WTC11 (cell line): ENCODE data around the gene OVOL1. TPM values are rescaled to one million over a fixed set of nuclear protein-coding genes. Genes with fewer than 3 reads are reported as not detected.
A peak's percentile ranks its signal among the peaks of the same experiment; 100 is the strongest.

Experiments
- ATAC-seq: fragments of 200-7000 bp; cut with Tn5 transposase; 2 replicates; pipeline ENCODE4 v1.10.0; 2021; ENCODE audit warnings: mild to moderate bottlenecking, moderate library complexity
- CTCF ChIA-PET: fragments of 300-600 bp; sonication (Branson Sonifier 250); formaldehyde crosslinking; loops from one replicate; lab custom pipeline; 2021; ENCODE audit warnings: antibody characterized with exemption; lab: Charles Lee
- POLR2A ChIA-PET: fragments of 350-600 bp; sonication (Branson Sonifier 250); formaldehyde crosslinking; loops from one replicate; lab custom pipeline; 2021; ENCODE audit warnings: antibody characterized with exemption; lab: Charles Lee
- DNase-seq: peaks from one replicate; pipeline ENCODE4 v3.0.0; 2021; ENCODE audit warnings: low spot score
- H3K27ac Mint-ChIP-seq: 2 replicates; pipeline ENCODE4 v1.8.0; 2021; ENCODE audit warnings: mixed read lengths
- H3K27me3 Mint-ChIP-seq: 2 replicates; pipeline ENCODE4 v1.8.0; 2021; ENCODE audit warnings: low read depth, mild to moderate bottlenecking, moderate library complexity, mixed read lengths
- H3K36me3 Mint-ChIP-seq: 2 replicates; pipeline ENCODE4 v1.8.0; 2021; ENCODE audit warnings: mixed read lengths
- H3K4me1 Mint-ChIP-seq: 2 replicates; pipeline ENCODE4 v1.8.0; 2022; ENCODE audit warnings: mixed read lengths
- H3K4me3 Mint-ChIP-seq: 2 replicates; pipeline ENCODE4 v1.8.0; 2021; ENCODE audit warnings: mild to moderate bottlenecking, moderate library complexity, mixed read lengths
- H3K9me3 Mint-ChIP-seq: 2 replicates; pipeline ENCODE4 v1.8.0; 2021; ENCODE audit warnings: mixed read lengths
- ATF1 ChIP-seq: sonication (generic); formaldehyde crosslinking; IDR thresholded peaks from 2 replicates; pipeline ENCODE4 v1.8.1; 2023; ENCODE audit warnings: mild to moderate bottlenecking, moderate library complexity, missing genetic modification reagents
- CREM ChIP-seq: sonication (generic); formaldehyde crosslinking; IDR thresholded peaks from 2 replicates; pipeline ENCODE4 v1.8.1; 2022; ENCODE audit warnings: mild to moderate bottlenecking, missing genetic modification reagents, moderate library complexity
- EMX1 ChIP-seq: fragments of 250-450 bp; sonication (Bioruptor Pico); IDR thresholded peaks from 2 replicates; pipeline ENCODE4 v1.8.0; 2021; ENCODE audit warnings: mild to moderate bottlenecking
- ETV6 ChIP-seq: sonication (generic); formaldehyde crosslinking; IDR thresholded peaks from 2 replicates; pipeline ENCODE4 v1.8.1; 2022; ENCODE audit warnings: mild to moderate bottlenecking, missing genetic modification reagents
- FOXJ3 ChIP-seq: sonication (generic); formaldehyde crosslinking; IDR thresholded peaks from 2 replicates; pipeline ENCODE4 v1.9.0; 2021; ENCODE audit warnings: missing genetic modification reagents, mild to moderate bottlenecking, borderline replicate concordance
- FOXK1 ChIP-seq: sonication (generic); formaldehyde crosslinking; IDR thresholded peaks from 2 replicates; pipeline ENCODE4 v1.8.0; 2022; ENCODE audit warnings: mild to moderate bottlenecking, moderate library complexity, missing genetic modification reagents
- GABPB1 ChIP-seq: sonication (generic); formaldehyde crosslinking; IDR thresholded peaks from 2 replicates; pipeline ENCODE4 v1.8.1; 2023; ENCODE audit warnings: mild to moderate bottlenecking, missing genetic modification reagents
- IRF2 ChIP-seq: sonication (generic); formaldehyde crosslinking; IDR thresholded peaks from 2 replicates; pipeline ENCODE4 v1.8.0; 2022; ENCODE audit warnings: low read depth, missing genetic modification reagents, borderline replicate concordance
- MYBL2 ChIP-seq: sonication (generic); formaldehyde crosslinking; IDR thresholded peaks from 2 replicates; pipeline ENCODE4 v1.8.1; 2023; ENCODE audit warnings: mild to moderate bottlenecking, moderate library complexity, missing genetic modification reagents
- NFATC4 ChIP-seq: fragments of 250-450 bp; sonication (Bioruptor Pico); IDR thresholded peaks from 2 replicates; pipeline ENCODE4 v1.9.0; 2021; ENCODE audit warnings: mild to moderate bottlenecking
- NR2C2 ChIP-seq: sonication (generic); formaldehyde crosslinking; IDR thresholded peaks from 2 replicates; pipeline ENCODE4 v1.8.0; 2022; ENCODE audit warnings: mild to moderate bottlenecking, missing genetic modification reagents
- OVOL2 ChIP-seq: fragments of 250-450 bp; sonication (Bioruptor Pico); IDR thresholded peaks from 2 replicates; pipeline ENCODE4 v1.9.0; 2021; ENCODE audit warnings: mild to moderate bottlenecking, borderline replicate concordance
- RORB ChIP-seq: fragments of 250-450 bp; sonication (Bioruptor Pico); IDR thresholded peaks from 2 replicates; pipeline ENCODE4 v1.9.0; 2021; ENCODE audit warnings: mild to moderate bottlenecking
- SMAD3 ChIP-seq: sonication (generic); formaldehyde crosslinking; IDR thresholded peaks from 2 replicates; pipeline ENCODE4 v1.8.0; 2022; ENCODE audit warnings: missing genetic modification reagents, mild to moderate bottlenecking, borderline replicate concordance
- SP1 ChIP-seq: sonication (generic); formaldehyde crosslinking; conservative IDR thresholded peaks from 2 replicates; pipeline ENCODE4 v1.8.1; 2022; ENCODE audit warnings: missing genetic modification reagents
- TEAD4 ChIP-seq: sonication (generic); formaldehyde crosslinking; IDR thresholded peaks from 2 replicates; pipeline ENCODE4 v1.8.0; 2022; ENCODE audit warnings: mild to moderate bottlenecking, missing genetic modification reagents
- ZNF121 ChIP-seq: sonication (generic); formaldehyde crosslinking; IDR thresholded peaks from 2 replicates; pipeline ENCODE4 v1.8.0; 2023; ENCODE audit warnings: missing genetic modification reagents
- ZNF138 ChIP-seq: sonication (generic); formaldehyde crosslinking; conservative IDR thresholded peaks from 2 replicates; pipeline ENCODE4 v1.8.1; 2022; ENCODE audit warnings: mild to moderate bottlenecking, moderate library complexity, missing genetic modification reagents
- ZNF263 ChIP-seq: sonication (generic); formaldehyde crosslinking; IDR thresholded peaks from 2 replicates; pipeline ENCODE4 v1.8.1; 2022; ENCODE audit warnings: low read depth, mild to moderate bottlenecking, moderate library complexity, missing genetic modification reagents
- ZNF317 ChIP-seq: sonication (generic); formaldehyde crosslinking; IDR thresholded peaks from 2 replicates; pipeline ENCODE4 v1.8.1; 2023; ENCODE audit warnings: low read depth, mild to moderate bottlenecking, moderate library complexity, missing genetic modification reagents, borderline replicate concordance
- ZNF671 ChIP-seq: fragments of 250-450 bp; sonication (Bioruptor Pico); IDR thresholded peaks from 2 replicates; pipeline ENCODE4 v1.8.0; 2021; ENCODE audit warnings: mild to moderate bottlenecking
- total RNA-seq: library from RNA; stranded (reverse); gene quantifications from 3 replicates; pipeline ENCODE4 v1.2.3, GENCODE V29; 2021
- TF ChIP-seq, protein P1 (sequence below): sonication (generic); formaldehyde crosslinking; IDR thresholded peaks from 2 replicates; pipeline ENCODE4 v1.8.0; 2022; ENCODE audit warnings: mild to moderate bottlenecking, missing genetic modification reagents
- TF ChIP-seq, protein P2 (sequence below): sonication (generic); formaldehyde crosslinking; IDR thresholded peaks from 2 replicates; pipeline ENCODE4 v1.8.1; 2022; ENCODE audit warnings: mild to moderate bottlenecking, moderate library complexity, missing genetic modification reagents
- TF ChIP-seq, protein P3 (sequence below): sonication (generic); formaldehyde crosslinking; IDR thresholded peaks from 2 replicates; pipeline ENCODE4 v1.8.1; 2023; ENCODE audit warnings: mild to moderate bottlenecking, moderate library complexity, missing genetic modification reagents
- TF ChIP-seq, protein P4 (sequence below): sonication (generic); formaldehyde crosslinking; IDR thresholded peaks from 2 replicates; pipeline ENCODE4 v1.8.0; 2022; ENCODE audit warnings: missing genetic modification reagents
- TF ChIP-seq, protein P5 (sequence below): sonication (generic); formaldehyde crosslinking; IDR thresholded peaks from 2 replicates; pipeline ENCODE4 v1.8.1; 2023; ENCODE audit warnings: mild to moderate bottlenecking, missing genetic modification reagents, borderline replicate concordance

Gene OVOL1
- total RNA-seq, 1 experiment from 2014 or later, result 6.8 TPM

DNA sequence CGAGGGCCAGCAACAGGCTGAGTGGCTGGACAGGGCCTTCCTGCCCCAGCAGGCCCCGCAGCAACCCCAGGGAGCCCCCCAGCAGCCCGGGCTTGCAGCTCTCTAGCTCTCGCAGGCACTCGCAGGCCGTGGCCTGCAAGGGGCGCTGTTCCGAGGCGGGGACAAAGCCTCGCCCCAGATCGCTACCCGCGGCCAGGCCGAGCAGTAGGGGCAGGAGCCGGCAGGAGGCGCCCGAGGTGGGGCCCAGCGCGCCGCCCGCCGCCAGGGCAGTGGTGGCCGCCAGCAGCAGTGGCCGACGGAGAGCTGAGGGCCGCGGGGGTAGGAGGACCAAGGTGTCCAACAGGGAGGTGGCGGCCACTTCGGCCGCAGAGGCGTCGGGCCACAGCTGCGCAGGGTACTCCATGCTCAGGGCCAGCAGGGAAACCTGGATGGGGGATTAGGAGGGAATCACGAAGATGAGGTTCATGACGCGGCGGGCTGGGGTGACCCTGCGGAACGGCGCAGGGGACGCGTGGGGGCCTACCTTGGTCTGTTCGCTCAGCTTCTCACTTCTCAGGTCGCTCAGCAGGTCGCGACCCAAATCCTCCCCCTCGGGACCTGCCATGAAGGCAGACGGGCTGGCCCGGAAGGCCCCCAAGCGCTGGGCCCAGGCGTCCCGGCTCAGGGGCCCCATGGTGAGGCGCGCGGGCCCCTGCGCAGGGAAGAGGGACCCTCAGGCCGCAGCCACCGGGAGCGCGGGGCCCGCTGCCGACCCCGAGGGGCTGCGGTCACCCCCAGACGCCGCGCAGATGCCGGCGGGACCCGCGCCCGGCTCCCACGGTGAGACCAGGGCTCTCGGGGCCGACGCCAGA, 6.7 kb upstream of the OVOL1 start:
- Mint-ChIP-seq H3K36me3 (no peaks in the 10 kb centered on the region), H3K9me3 (no peaks in the 10 kb centered on the region), H3K4me3 (peak overlapping the region; percentile 86), H3K4me1 (peaks cover 20% of the 10 kb centered on the region), H3K27ac (peak overlapping the region; percentile 68; the same call in 1 of the 2 replicates), H3K27me3 (peaks cover 34% of the 10 kb centered on the region)
- POLR2A ChIA-PET, result interaction anchor here (0.6 to 1.2 kb wide), 6 partner anchors 9 to 446 kb away, joined by 3 to 6 read pairs (median 4); partner anchors contain the start of gene MUS81
- ATAC-seq (peak; percentile 77), DNase-seq (peak; percentile 97)
- CTCF ChIA-PET, result interaction anchor here (0.5 to 4.3 kb wide), 88 partner anchors 10 to 1194 kb away, joined by 3 to 159 read pairs (median 6); partner anchors contain the start of genes BANF1, CCDC85B, CFL1 and EIF1AD
- TF ChIP-seq CREM (0 out of 2 replicates have a peak, but pooled peaks have one; percentile 74), NR2C2 (CRISPR knock-in tag) (no peak), ZNF263 (CRISPR knock-in tag) (no peak; the same call in 1 of the 2 replicates), ATF1 (CRISPR knock-in tag) (no peak), ZNF671 (CRISPR knock-in tag) (no peak), FOXK1 (CRISPR knock-in tag) (peak; percentile 57), RORB (CRISPR knock-in tag) (no peak), MYBL2 (CRISPR knock-in tag) (0 out of 2 replicates have a peak, but pooled peaks have one; percentile 51), IRF2 (no peak), ZNF121 (no peak), SP1 (CRISPR knock-in tag) (peak; percentile 85), FOXJ3 (CRISPR knock-in tag) (no peak), NFATC4 (CRISPR knock-in tag) (no peak), ZNF138 (no peak), SMAD3 (CRISPR knock-in tag) (no peak), TEAD4 (CRISPR knock-in tag) (no peak), ETV6 (peak; percentile 78), ZNF317 (CRISPR knock-in tag) (0 out of 2 replicates have a peak, but pooled peaks have one; percentile 37), GABPB1 (CRISPR knock-in tag) (no peak), EMX1 (CRISPR knock-in tag) (no peak), OVOL2 (CRISPR knock-in tag) (no peak)
- TF ChIP-seq, protein P1, sequence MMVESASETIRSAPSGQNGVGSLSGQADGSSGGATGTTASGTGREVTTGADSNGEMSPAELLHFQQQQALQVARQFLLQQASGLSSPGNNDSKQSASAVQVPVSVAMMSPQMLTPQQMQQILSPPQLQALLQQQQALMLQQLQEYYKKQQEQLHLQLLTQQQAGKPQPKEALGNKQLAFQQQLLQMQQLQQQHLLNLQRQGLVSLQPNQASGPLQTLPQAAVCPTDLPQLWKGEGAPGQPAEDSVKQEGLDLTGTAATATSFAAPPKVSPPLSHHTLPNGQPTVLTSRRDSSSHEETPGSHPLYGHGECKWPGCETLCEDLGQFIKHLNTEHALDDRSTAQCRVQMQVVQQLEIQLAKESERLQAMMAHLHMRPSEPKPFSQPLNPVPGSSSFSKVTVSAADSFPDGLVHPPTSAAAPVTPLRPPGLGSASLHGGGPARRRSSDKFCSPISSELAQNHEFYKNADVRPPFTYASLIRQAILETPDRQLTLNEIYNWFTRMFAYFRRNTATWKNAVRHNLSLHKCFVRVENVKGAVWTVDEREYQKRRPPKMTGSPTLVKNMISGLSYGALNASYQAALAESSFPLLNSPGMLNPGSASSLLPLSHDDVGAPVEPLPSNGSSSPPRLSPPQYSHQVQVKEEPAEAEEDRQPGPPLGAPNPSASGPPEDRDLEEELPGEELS (CRISPR knock-in tag), result peak; percentile 79; the same call in 1 of the 2 replicates
- TF ChIP-seq, protein P2, sequence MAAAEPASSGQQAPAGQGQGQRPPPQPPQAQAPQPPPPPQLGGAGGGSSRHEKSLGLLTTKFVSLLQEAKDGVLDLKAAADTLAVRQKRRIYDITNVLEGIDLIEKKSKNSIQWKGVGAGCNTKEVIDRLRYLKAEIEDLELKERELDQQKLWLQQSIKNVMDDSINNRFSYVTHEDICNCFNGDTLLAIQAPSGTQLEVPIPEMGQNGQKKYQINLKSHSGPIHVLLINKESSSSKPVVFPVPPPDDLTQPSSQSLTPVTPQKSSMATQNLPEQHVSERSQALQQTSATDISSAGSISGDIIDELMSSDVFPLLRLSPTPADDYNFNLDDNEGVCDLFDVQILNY (CRISPR knock-in tag), result peak; percentile 85
- TF ChIP-seq, protein P3, sequence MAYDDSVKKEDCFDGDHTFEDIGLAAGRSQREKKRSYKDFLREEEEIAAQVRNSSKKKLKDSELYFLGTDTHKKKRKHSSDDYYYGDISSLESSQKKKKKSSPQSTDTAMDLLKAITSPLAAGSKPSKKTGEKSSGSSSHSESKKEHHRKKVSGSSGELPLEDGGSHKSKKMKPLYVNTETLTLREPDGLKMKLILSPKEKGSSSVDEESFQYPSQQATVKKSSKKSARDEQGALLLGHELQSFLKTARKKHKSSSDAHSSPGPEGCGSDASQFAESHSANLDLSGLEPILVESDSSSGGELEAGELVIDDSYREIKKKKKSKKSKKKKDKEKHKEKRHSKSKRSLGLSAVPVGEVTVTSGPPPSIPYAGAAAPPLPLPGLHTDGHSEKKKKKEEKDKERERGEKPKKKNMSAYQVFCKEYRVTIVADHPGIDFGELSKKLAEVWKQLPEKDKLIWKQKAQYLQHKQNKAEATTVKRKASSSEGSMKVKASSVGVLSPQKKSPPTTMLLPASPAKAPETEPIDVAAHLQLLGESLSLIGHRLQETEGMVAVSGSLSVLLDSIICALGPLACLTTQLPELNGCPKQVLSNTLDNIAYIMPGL (CRISPR knock-in tag), result peak; percentile 100
- TF ChIP-seq, protein P4, sequence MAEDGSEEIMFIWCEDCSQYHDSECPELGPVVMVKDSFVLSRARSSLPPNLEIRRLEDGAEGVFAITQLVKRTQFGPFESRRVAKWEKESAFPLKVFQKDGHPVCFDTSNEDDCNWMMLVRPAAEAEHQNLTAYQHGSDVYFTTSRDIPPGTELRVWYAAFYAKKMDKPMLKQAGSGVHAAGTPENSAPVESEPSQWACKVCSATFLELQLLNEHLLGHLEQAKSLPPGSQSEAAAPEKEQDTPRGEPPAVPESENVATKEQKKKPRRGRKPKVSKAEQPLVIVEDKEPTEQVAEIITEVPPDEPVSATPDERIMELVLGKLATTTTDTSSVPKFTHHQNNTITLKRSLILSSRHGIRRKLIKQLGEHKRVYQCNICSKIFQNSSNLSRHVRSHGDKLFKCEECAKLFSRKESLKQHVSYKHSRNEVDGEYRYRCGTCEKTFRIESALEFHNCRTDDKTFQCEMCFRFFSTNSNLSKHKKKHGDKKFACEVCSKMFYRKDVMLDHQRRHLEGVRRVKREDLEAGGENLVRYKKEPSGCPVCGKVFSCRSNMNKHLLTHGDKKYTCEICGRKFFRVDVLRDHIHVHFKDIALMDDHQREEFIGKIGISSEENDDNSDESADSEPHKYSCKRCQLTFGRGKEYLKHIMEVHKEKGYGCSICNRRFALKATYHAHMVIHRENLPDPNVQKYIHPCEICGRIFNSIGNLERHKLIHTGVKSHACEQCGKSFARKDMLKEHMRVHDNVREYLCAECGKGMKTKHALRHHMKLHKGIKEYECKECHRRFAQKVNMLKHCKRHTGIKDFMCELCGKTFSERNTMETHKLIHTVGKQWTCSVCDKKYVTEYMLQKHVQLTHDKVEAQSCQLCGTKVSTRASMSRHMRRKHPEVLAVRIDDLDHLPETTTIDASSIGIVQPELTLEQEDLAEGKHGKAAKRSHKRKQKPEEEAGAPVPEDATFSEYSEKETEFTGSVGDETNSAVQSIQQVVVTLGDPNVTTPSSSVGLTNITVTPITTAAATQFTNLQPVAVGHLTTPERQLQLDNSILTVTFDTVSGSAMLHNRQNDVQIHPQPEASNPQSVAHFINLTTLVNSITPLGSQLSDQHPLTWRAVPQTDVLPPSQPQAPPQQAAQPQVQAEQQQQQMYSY (CRISPR knock-in tag), result peak; percentile 37; the same call in 1 of the 2 replicates
- TF ChIP-seq, protein P5, sequence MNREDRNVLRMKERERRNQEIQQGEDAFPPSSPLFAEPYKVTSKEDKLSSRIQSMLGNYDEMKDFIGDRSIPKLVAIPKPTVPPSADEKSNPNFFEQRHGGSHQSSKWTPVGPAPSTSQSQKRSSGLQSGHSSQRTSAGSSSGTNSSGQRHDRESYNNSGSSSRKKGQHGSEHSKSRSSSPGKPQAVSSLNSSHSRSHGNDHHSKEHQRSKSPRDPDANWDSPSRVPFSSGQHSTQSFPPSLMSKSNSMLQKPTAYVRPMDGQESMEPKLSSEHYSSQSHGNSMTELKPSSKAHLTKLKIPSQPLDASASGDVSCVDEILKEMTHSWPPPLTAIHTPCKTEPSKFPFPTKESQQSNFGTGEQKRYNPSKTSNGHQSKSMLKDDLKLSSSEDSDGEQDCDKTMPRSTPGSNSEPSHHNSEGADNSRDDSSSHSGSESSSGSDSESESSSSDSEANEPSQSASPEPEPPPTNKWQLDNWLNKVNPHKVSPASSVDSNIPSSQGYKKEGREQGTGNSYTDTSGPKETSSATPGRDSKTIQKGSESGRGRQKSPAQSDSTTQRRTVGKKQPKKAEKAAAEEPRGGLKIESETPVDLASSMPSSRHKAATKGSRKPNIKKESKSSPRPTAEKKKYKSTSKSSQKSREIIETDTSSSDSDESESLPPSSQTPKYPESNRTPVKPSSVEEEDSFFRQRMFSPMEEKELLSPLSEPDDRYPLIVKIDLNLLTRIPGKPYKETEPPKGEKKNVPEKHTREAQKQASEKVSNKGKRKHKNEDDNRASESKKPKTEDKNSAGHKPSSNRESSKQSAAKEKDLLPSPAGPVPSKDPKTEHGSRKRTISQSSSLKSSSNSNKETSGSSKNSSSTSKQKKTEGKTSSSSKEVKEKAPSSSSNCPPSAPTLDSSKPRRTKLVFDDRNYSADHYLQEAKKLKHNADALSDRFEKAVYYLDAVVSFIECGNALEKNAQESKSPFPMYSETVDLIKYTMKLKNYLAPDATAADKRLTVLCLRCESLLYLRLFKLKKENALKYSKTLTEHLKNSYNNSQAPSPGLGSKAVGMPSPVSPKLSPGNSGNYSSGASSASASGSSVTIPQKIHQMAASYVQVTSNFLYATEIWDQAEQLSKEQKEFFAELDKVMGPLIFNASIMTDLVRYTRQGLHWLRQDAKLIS (CRISPR knock-in tag), result 0 out of 2 replicates have a peak, but pooled peaks have one; percentile 27
